Panc1 (cell line): Measurements from ENCODE around the gene ORC5. TPM values are rescaled to one million over a fixed set of nuclear protein-coding genes. Genes with fewer than 3 reads are reported as not detected.

Experiments used
- ATAC-seq: fragments of 200-7000 bp; cut with Tn5 transposase; 2 replicates; pipeline ENCODE4 v1.9.1; 2020; ENCODE audit warnings: mild to moderate bottlenecking, moderate library complexity
- BruUV-seq: library from RNA; stranded (reverse); fragments of 400-500 nt; replicated peaks from 2 replicates; lab custom pipeline; 2021; lab: Mats Ljungman, UMichigan
- CTCF ChIA-PET: fragments of 300-600 bp; sonication (Branson Sonifier 250); formaldehyde crosslinking; loops from one replicate; lab custom pipeline; 2022; ENCODE audit warnings: antibody characterized with exemption; lab: Charles Lee
- POLR2A ChIA-PET: fragments of 300-600 bp; sonication (Branson Sonifier 250); formaldehyde crosslinking; loops from one replicate; lab custom pipeline; 2022; ENCODE audit warnings: antibody characterized with exemption; lab: Charles Lee
- DNase-seq: peaks from one replicate; pipeline ENCODE4 v3.0.0-alpha.2; 2010; ENCODE audit warnings: low read depth, low spot score
- H3K27ac ChIP-seq: 2 replicates; pipeline ENCODE4 v1.5.1; 2011; ENCODE audit warnings: mild to moderate bottlenecking, low read length, inconsistent platforms
- H3K27me3 ChIP-seq: fragments of 200-500 bp; sonication (Bioruptor generic); 2 replicates; pipeline ENCODE4 v1.6.0; 2014; ENCODE audit warnings: low read length, inconsistent platforms; ENCODE audit not compliant: control insufficient read depth, insufficient read depth
- H3K36me3 ChIP-seq: fragments of 200-500 bp; sonication (Bioruptor generic); 2 replicates; pipeline ENCODE4 v1.5.1; 2014; ENCODE audit warnings: inconsistent platforms, mild to moderate bottlenecking, low read length, moderate library complexity; ENCODE audit not compliant: control insufficient read depth, insufficient read depth
- H3K4me1 ChIP-seq: 2 replicates; pipeline ENCODE4 v1.5.1; 2011; ENCODE audit warnings: inconsistent platforms, mild to moderate bottlenecking, low read length, moderate library complexity; ENCODE audit not compliant: control insufficient read depth, insufficient read depth
- H3K4me3 ChIP-seq, 2 experiments: 2 replicates each; pipeline ENCODE4 v1.5.1; 2011 to 2012; ENCODE audit warnings: low read depth in 2 of 2, low read length in 2 of 2, mild to moderate bottlenecking in 2 of 2, inconsistent platforms in 1 of 2, moderate library complexity in 1 of 2
- H3K9me3 ChIP-seq: fragments of 200-500 bp; sonication (Bioruptor generic); 2 replicates; pipeline ENCODE4 v1.5.1; 2014; ENCODE audit warnings: low read depth, mild to moderate bottlenecking, inconsistent platforms, low read length, moderate library complexity; ENCODE audit not compliant: control insufficient read depth, insufficient read depth
- POLR2AphosphoS5 ChIP-seq: IDR thresholded peaks from 2 replicates; pipeline ENCODE4 v1.6.1; 2012; ENCODE audit warnings: mild to moderate bottlenecking, low read depth, low read length, moderate library complexity
- SIN3A ChIP-seq: IDR thresholded peaks from 2 replicates; pipeline ENCODE4 v1.6.1; 2012; ENCODE audit warnings: low read depth, mild to moderate bottlenecking, low read length, moderate library complexity, borderline replicate concordance; ENCODE audit not compliant: insufficient read depth
- TCF7L2 ChIP-seq: IDR thresholded peaks from 2 replicates; pipeline ENCODE4 v1.6.1; 2011; ENCODE audit warnings: mild to moderate bottlenecking, low read depth, low read length, inconsistent platforms
- in situ Hi-C: cut with HindIII; loops from 2 replicates; pipeline ENCODE4 v1.10.0; 2016; ENCODE audit warnings: low sequenced_read_pairs, low pct_unique_long_range_greater_than_20kb
- intact Hi-C: fragments of 100-400 bp; cut with micrococcal nuclease; formaldehyde crosslinking; loops from one replicate; pipeline ENCODE4 v1.10.0; 2022; ENCODE audit not compliant: unreplicated experiment
- total RNA-seq: library from RNA; stranded (reverse); gene quantifications from one replicate; pipeline ENCODE4 v1.2.1, GENCODE V29; 2021; ENCODE audit not compliant: unreplicated experiment
- TF ChIP-seq, protein P1 (sequence below), 2 experiments: IDR thresholded peaks; 2 replicates each; pipeline ENCODE4 v1.6.1; 2011 to 2012; ENCODE audit warnings: low read depth in 2 of 2, control low read depth in 1 of 2, low read length in 1 of 2, mild to moderate bottlenecking in 1 of 2, moderate library complexity in 1 of 2; ENCODE audit not compliant: insufficient read depth in 1 of 2
- TF ChIP-seq, protein P2 (sequence below): fragments of 450-650 bp; IDR thresholded peaks from 2 replicates; pipeline ENCODE4 v1.5.1; 2017; ENCODE audit warnings: mild to moderate bottlenecking

The ORC5 gene
- total RNA-seq, 1 experiment from 2014 or later: 24.6 TPM

DNA sequence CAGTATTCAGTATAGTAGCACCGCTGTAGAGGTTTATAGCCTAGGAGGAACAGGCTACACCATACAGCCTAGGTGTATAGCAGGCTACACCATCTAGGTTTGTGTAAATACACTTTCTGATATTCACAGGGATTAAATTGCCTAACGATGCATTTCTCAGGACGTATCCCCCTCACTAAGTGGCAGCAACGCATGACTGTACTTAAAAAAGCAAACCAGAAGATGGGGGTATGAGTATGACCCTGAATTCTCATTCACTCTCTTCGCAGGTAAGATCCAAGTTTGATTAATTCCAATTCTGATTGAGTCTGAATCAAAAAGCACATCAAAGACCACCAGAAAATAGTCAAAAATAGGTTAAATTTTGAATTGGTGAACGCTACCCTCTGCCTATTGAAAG, 972 bp downstream of the ORC5 start:
- H3K27me3 ChIP-seq: no peaks in the 10 kb centered on the region
- ATAC-seq: no peak
- intact Hi-C loops: no loop called here
- ChIA-PET CTCF (no interaction called here), POLR2A (no interaction called here)
- no peak for DNase-seq
- H3K27ac ChIP-seq: peak overlapping the region; percentile 96
- H3K4me3 ChIP-seq: peak overlapping the region; percentile 68 to 90
- no peak for TF ChIP-seq TCF7L2
- no peak for TF ChIP-seq POLR2AphosphoS5
- TF ChIP-seq SIN3A: no peak
- TF ChIP-seq, protein P1, sequence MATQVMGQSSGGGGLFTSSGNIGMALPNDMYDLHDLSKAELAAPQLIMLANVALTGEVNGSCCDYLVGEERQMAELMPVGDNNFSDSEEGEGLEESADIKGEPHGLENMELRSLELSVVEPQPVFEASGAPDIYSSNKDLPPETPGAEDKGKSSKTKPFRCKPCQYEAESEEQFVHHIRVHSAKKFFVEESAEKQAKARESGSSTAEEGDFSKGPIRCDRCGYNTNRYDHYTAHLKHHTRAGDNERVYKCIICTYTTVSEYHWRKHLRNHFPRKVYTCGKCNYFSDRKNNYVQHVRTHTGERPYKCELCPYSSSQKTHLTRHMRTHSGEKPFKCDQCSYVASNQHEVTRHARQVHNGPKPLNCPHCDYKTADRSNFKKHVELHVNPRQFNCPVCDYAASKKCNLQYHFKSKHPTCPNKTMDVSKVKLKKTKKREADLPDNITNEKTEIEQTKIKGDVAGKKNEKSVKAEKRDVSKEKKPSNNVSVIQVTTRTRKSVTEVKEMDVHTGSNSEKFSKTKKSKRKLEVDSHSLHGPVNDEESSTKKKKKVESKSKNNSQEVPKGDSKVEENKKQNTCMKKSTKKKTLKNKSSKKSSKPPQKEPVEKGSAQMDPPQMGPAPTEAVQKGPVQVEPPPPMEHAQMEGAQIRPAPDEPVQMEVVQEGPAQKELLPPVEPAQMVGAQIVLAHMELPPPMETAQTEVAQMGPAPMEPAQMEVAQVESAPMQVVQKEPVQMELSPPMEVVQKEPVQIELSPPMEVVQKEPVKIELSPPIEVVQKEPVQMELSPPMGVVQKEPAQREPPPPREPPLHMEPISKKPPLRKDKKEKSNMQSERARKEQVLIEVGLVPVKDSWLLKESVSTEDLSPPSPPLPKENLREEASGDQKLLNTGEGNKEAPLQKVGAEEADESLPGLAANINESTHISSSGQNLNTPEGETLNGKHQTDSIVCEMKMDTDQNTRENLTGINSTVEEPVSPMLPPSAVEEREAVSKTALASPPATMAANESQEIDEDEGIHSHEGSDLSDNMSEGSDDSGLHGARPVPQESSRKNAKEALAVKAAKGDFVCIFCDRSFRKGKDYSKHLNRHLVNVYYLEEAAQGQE (IDR thresholded peaks at IDR 0.05; ENCODE audit: insufficient read depth in 1 of 2, low read depth in 2 of 2, low read length in 1 of 2): no peak
- TF ChIP-seq, protein P2, sequence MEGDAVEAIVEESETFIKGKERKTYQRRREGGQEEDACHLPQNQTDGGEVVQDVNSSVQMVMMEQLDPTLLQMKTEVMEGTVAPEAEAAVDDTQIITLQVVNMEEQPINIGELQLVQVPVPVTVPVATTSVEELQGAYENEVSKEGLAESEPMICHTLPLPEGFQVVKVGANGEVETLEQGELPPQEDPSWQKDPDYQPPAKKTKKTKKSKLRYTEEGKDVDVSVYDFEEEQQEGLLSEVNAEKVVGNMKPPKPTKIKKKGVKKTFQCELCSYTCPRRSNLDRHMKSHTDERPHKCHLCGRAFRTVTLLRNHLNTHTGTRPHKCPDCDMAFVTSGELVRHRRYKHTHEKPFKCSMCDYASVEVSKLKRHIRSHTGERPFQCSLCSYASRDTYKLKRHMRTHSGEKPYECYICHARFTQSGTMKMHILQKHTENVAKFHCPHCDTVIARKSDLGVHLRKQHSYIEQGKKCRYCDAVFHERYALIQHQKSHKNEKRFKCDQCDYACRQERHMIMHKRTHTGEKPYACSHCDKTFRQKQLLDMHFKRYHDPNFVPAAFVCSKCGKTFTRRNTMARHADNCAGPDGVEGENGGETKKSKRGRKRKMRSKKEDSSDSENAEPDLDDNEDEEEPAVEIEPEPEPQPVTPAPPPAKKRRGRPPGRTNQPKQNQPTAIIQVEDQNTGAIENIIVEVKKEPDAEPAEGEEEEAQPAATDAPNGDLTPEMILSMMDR: no peak
- peaks cover 12% of the 10 kb centered on the region for H3K36me3 ChIP-seq
- in situ Hi-C loops: no loop called here
- H3K4me1 ChIP-seq: peaks cover 11% of the 10 kb centered on the region
- H3K9me3 ChIP-seq: no peaks in the 10 kb centered on the region
- BruUV-seq: no TSS peak

DNA sequence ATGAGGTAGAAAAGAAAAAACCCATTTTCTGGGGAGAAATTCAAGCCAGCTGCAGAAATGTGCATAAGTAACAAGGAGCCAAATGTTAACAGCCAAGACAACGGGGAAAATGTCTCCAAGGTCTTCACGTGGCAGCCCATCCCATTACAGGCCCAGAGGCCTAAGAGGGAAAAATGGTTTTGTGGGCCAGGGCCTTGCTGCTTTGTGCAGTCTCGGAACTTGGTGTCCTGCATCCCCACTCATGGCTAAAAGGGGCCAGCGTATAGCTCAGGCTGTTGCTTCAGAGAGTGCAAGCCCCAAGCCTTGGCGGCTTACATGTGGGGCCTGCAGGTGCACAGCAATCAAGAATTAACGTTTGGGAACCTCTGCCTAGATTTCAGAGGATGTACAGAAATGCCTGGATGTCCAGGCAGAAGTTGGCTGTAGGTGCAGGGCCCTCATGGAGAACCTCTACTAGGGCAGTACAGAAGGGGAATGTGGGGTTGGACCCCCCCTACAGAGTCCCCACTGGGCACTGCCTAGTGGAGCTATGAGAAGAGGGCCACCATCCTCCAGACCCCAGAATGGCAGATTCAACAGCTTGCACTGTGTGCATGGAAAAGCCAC, 9.0 kb downstream of the ORC5 start:
- no peaks in the 10 kb centered on the region for H3K27me3 ChIP-seq
- in situ Hi-C loops (no loop called here), intact Hi-C loops (no loop called here)
- H3K9me3 ChIP-seq: no peaks in the 10 kb centered on the region
- peaks cover 43% of the 10 kb centered on the region for H3K36me3 ChIP-seq
- no peaks in the 10 kb centered on the region for H3K4me1 ChIP-seq
- POLR2A ChIA-PET: no interaction called here
- BruUV-seq: no TSS peak
- CTCF ChIA-PET: no interaction called here
- H3K27ac ChIP-seq: no peak overlapping the region
- ATAC-seq (no peak), DNase-seq (no peak)
- no peak overlapping the region for H3K4me3 ChIP-seq
- TF ChIP-seq SIN3A (no peak), POLR2AphosphoS5 (no peak), TCF7L2 (no peak)
- TF ChIP-seq, protein P2: no peak
- TF ChIP-seq, protein P1 (IDR thresholded peaks at IDR 0.05; ENCODE audit: insufficient read depth in 1 of 2, low read depth in 2 of 2, low read length in 1 of 2): no peak
